ENCODE results near the gene GALNT13.

GALNT13 gene

GRCh38 chr2:154092571-154092970 lies 220.8 kb downstream of the GALNT13 start:
- no peak for DNase-seq (ENCODE audit: low read depth in 1 of 2, low spot score in 1 of 2)
- in situ Hi-C loops (cut with HindIII; ENCODE audit: low pct_unique_long_range_greater_than_20kb, low sequenced_read_pairs), result no loop called here
- TF ChIP-seq JUND (IDR thresholded peaks at IDR 0.05; ENCODE audit: low read depth), result no peak

- DNase-seq (ENCODE audit: low read depth in 1 of 2, low spot score in 1 of 2), result no peak
- TF ChIP-seq JUND (IDR thresholded peaks at IDR 0.05; ENCODE audit: low read depth), result no peak
- in situ Hi-C loops (cut with HindIII; ENCODE audit: low pct_unique_long_range_greater_than_20kb, low sequenced_read_pairs), result no loop called here
Observed at GRCh38 chr2:154093856-154094255, 222.1 kb downstream of the GALNT13 start.

- in situ Hi-C loops (cut with HindIII; ENCODE audit: low pct_unique_long_range_greater_than_20kb, low sequenced_read_pairs), result no loop called here
- no peak for TF ChIP-seq JUND (IDR thresholded peaks at IDR 0.05; ENCODE audit: low read depth)
- no peak for DNase-seq (ENCODE audit: low read depth in 1 of 2, low spot score in 1 of 2)
Observed at GRCh38 chr2:154097833-154098398, 226.2 kb downstream of the GALNT13 start.

GRCh38 chr2:154120706-154121105 lies 249.0 kb downstream of the GALNT13 start:
- TF ChIP-seq JUND (IDR thresholded peaks at IDR 0.05; ENCODE audit: low read depth), result no peak
- in situ Hi-C loops (cut with HindIII; ENCODE audit: low pct_unique_long_range_greater_than_20kb, low sequenced_read_pairs), result no loop called here
- no peak for DNase-seq (ENCODE audit: low read depth in 1 of 2, low spot score in 1 of 2)

- in situ Hi-C loops (cut with HindIII; ENCODE audit: low pct_unique_long_range_greater_than_20kb, low sequenced_read_pairs), result no loop called here
- no peak for TF ChIP-seq JUND (IDR thresholded peaks at IDR 0.05; ENCODE audit: low read depth)
- no peak for DNase-seq (ENCODE audit: low read depth in 1 of 2, low spot score in 1 of 2)
Observed at GRCh38 chr2:154125891-154126290, 254.2 kb downstream of the GALNT13 start.

- no peak for TF ChIP-seq JUND (IDR thresholded peaks at IDR 0.05; ENCODE audit: low read depth)
- no peak for DNase-seq (ENCODE audit: low read depth in 1 of 2, low spot score in 1 of 2)
- in situ Hi-C loops (cut with HindIII; ENCODE audit: low pct_unique_long_range_greater_than_20kb, low sequenced_read_pairs), result no loop called here
Observed at GRCh38 chr2:154130821-154131220, 259.1 kb downstream of the GALNT13 start.

GRCh38 chr2:154132827-154133226 lies 261.1 kb downstream of the GALNT13 start:
- DNase-seq (ENCODE audit: low read depth in 1 of 2, low spot score in 1 of 2), result no peak
- no peak for TF ChIP-seq JUND (IDR thresholded peaks at IDR 0.05; ENCODE audit: low read depth)
- in situ Hi-C loops (cut with HindIII; ENCODE audit: low pct_unique_long_range_greater_than_20kb, low sequenced_read_pairs), result no loop called here

GRCh38 chr2:154133823-154134222 lies 262.1 kb downstream of the GALNT13 start:
- no peak for TF ChIP-seq JUND (IDR thresholded peaks at IDR 0.05; ENCODE audit: low read depth)
- DNase-seq (ENCODE audit: low read depth in 1 of 2, low spot score in 1 of 2), result no peak

GRCh38 chr2:154140249-154141025 lies 268.7 kb downstream of the GALNT13 start:
- DNase-seq (ENCODE audit: low read depth in 1 of 2, low spot score in 1 of 2), result no peak
- no peak for TF ChIP-seq JUND (IDR thresholded peaks at IDR 0.05; ENCODE audit: low read depth)
- in situ Hi-C loops (cut with HindIII; ENCODE audit: low pct_unique_long_range_greater_than_20kb, low sequenced_read_pairs), result no loop called here

More at GRCh38 chr2:154133823-154134222, 262.1 kb downstream of the GALNT13 start:
- in situ Hi-C loops (cut with HindIII; ENCODE audit: low pct_unique_long_range_greater_than_20kb, low sequenced_read_pairs), result no loop called here

GRCh38 chr2:154142480-154142879 lies 270.8 kb downstream of the GALNT13 start:
- in situ Hi-C loops (cut with HindIII; ENCODE audit: low pct_unique_long_range_greater_than_20kb, low sequenced_read_pairs), result no loop called here
- no peak for TF ChIP-seq JUND (IDR thresholded peaks at IDR 0.05; ENCODE audit: low read depth)
- no peak for DNase-seq (ENCODE audit: low read depth in 1 of 2, low spot score in 1 of 2)

GRCh38 chr2:154143105-154143504 lies 271.4 kb downstream of the GALNT13 start:
- no peak for DNase-seq (ENCODE audit: low read depth in 1 of 2, low spot score in 1 of 2)
- TF ChIP-seq JUND (IDR thresholded peaks at IDR 0.05; ENCODE audit: low read depth), result no peak
- in situ Hi-C loops (cut with HindIII; ENCODE audit: low pct_unique_long_range_greater_than_20kb, low sequenced_read_pairs), result no loop called here

GRCh38 chr2:154158101-154158500 lies 286.4 kb downstream of the GALNT13 start:
- DNase-seq (ENCODE audit: low read depth in 1 of 2, low spot score in 1 of 2), result no peak
- in situ Hi-C loops (cut with HindIII; ENCODE audit: low pct_unique_long_range_greater_than_20kb, low sequenced_read_pairs), result no loop called here
- no peak for TF ChIP-seq JUND (IDR thresholded peaks at IDR 0.05; ENCODE audit: low read depth)

GRCh38 chr2:154161286-154161685 lies 289.6 kb downstream of the GALNT13 start:
- in situ Hi-C loops (cut with HindIII; ENCODE audit: low pct_unique_long_range_greater_than_20kb, low sequenced_read_pairs), result no loop called here
- no peak for DNase-seq (ENCODE audit: low read depth in 1 of 2, low spot score in 1 of 2)
- TF ChIP-seq JUND (IDR thresholded peaks at IDR 0.05; ENCODE audit: low read depth), result no peak
